NCI-H2029 (cell line): Measurements from ENCODE around the gene KRT13.

ENCODE experiments used
- DNase-seq: peaks from one replicate; lab custom pipeline; 2025; lab: John Stamatoyannopoulos, UW

Gene KRT13

GRCh38 chr17:41519501-41520224 lies 14.3 kb upstream of the KRT13 start:
- DNase-seq: peak; percentile 62

DNA sequence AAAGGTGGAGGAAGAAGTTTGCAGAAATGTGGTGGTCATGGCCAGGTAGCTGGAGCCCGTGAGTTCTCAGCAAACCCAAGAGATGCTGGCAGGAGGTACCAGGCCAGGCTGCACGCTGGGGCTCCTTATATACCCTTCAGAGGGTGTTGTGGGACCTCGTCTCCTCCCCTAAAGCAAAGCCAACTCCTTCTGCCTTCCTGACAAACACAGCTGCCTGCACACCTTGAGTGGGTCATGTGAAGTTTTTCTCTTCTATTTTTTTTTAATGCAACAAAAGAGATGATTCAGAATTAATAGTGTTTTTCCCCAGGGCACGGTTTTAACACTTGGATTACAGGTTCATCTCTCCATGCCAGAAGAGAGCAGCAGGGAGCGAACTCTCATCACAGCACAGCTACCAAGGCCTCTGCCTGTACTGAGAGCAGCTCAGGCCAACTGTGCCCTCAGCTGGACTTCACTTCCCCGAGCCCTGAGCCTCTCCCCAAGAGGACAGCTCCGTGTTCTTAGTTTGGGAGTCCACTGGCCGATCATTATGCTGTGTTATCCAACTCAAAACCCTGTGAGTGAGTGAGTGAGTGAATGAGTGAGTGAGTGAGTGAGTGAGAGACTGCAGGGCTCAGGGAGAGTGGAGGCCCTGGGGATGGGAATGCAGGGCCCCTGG lies 13.5 kb upstream of the KRT13 start, which contains the start of gene KRT15:
Gene KRT15, minus strand, starts transcription at position 102 of the 661 bp plus-strand sequence. Its CDS starts 63 bp downstream, at position 39.
- peak; percentile 58 for DNase-seq

GRCh38 chr17:41518031-41518430 lies 12.6 kb upstream of the KRT13 start:
- no peak for DNase-seq

DNA sequence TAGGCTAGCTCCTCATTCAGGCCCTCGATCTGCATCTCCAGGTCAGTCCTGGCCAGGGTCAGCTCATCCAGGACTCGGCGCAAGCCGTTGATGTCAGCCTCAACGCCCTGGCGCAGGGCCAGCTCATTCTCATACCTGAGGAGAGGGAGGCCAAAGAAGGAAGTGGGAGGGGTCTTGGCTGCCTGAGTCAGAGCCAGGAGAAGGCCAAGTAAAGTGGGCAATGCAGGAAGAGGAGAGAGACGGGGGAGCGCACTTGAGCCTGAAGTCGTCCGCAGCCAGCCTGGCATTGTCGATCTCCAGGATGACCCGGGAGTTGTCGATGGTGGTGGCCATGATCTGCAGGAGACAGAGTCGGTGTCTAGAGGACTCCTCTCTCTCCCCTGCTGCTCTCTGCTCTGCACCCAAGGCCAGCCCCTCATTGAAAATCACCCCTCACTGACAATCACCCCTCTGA lies 11.4 kb upstream of the KRT13 start:
- DNase-seq: peak; percentile 44

- DNase-seq: no peak
Measured at GRCh38 chr17:41516147-41516829, 10.9 kb upstream of the KRT13 start.

DNA sequence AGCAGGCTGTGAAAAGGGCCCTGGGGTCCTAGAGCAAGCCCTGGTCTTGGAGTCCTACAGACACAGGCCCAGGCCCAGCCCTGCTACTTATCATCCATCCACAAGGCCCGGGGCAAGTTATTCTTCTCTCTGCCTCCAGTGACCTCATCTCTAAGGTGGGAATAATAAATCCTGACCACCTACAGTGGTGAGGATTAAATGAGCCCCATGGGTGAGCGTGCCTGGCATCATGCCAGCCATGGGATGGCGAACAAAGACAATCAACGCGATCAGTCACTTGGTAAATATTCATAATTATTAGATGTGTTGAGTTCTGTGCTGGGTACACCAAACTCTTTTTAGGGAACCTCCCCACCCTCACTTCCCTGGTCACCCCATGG lies 7.7 kb upstream of the KRT13 start:
- DNase-seq: no peak

DNA sequence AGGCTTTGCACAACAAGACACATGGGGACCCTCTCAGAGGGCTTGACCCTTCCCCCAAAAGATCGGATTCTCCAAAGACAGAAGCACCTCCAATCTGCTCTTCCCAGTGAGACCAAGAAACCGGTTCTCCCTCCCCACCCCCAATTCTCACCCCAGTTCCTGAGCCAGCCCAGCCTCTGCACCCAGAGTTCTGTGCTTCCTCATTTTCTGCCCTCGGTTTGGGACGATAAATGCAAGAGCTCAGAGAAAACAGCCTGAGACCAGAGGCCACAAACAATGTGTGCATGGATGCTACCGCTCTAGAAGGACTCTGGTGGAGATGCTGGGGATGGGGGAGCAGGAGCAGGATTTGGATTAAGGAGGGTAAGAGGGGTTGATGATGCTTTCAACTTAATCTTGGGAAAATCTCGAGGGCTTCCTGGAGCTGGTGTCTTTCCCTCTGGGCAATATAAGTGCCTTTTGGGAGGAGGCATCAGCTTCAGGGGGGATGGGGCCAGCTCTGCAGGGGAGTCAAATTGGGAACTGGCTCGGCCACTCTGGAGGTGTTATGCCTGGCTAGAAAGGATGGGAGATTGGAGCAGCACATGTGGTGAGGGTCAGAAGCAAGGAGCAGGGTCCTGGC lies 7.2 kb upstream of the KRT13 start:
- DNase-seq: no peak

- no peak for DNase-seq
Measured at GRCh38 chr17:41511716-41512115, 6.3 kb upstream of the KRT13 start.

DNA sequence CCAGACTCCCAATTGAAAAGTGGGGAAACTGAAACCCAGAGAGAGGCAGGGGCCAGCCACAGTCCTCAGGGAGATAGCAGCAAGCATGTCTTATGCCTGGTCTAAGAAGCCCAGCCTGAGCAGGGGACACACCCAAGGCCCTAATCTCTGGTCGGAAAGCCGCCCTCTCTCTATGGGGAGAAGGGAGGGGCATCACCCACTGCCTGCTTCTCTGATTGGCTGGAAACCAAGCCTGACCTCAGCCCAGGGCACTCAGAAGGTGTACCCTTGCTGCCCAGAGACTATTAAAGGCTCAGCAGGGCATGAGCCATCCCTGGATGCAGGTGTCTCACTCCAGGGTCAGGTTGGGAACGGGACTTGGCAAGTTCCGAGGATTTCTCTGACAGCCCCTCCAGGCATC lies 5.7 kb upstream of the KRT13 start:
- DNase-seq: peak; percentile 24

DNA sequence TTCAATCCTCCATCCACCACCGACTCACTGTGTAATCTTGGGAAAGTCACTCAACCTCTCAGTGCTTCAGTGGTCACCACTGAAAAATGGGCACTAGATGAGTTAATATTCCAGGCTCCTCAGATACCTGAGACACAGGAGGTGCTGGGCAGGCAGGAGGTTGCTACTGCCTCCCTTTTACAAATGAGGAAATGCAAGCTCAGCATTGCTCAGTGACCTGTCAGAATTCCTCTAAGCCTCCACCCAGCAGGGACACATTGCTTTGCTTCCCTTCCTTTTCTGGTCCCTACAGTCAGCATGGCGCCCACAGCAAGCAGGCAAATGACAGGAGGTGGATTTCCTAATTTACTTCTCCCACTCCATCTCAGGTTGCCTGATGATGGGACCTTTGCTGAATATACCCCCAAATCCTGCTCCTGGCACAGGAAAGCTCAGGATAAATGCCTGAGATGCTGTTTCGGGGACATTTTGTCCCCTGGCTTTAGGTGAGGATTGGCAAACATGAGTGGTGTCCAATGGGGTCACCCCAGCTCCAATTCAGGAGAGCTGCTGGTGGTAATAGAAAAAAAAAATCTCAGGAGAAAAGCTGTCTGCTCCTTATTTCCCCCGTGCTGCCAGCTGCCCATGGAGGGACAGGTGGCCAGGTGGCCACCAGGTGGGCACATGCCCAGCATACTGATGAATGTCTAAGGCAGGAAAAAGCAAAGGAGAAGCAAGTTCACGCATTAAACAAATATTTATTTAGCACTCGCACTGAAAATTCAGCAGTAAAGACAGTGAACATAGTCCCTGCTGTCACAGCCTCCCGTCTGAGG lies 5.0 kb upstream of the KRT13 start:
- peak; percentile 30 for DNase-seq

GRCh38 chr17:41507315-41507880 lies 2.0 kb upstream of the KRT13 start:
- no peak for DNase-seq

DNA sequence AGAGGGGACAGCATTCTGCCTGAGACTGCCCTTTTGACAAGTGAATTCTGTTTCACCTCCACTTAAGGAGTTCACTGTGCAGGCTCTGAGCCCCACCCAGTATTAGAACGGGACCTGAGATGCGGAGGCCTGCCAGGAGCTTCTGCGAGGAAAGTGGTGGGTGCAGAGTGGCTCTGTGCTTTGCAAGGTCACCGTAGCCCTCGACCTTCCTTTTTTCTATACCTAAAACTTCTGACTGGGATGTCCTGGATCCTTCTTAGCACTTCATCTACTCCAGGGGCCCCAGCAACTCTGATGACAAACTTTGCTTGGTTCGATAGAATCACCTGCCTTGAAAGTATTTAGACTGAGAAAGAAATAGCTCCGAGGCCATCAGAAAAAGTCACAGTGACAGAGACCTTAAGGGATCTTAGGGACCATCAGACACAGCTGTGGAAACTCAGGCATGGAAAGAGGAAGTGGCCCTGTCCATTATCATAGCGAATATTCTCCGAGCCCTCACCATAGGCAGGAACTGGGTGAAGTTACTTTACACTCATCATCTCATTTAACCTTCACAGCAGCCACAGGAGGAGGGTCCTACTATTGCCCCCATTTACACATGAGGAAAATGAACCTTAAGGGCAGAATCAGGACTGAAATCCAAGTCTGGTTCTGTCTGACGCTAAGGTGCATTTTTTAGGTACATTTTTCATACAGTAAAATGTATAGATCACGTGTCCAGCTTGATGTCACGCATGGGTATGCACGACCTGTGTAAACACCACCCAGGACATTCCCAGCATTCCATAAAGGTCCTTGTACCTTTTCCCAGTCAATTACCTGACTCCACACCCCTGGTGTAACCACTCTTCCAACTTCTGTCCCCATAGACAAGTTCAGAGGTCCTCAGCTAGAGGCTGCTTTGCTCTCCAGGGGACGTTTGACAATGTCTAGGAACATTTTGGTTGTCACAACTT lies 676 bp upstream of the KRT13 start:
- no peak for DNase-seq

GRCh38 chr17:41504246-41504977 lies 1.0 kb downstream of the KRT13 start:
- DNase-seq: no peak

- no peak for DNase-seq
Measured at GRCh38 chr17:41503202-41503601, 2.2 kb downstream of the KRT13 start.

- no peak for DNase-seq
Measured at GRCh38 chr17:41500131-41500911, 5.1 kb downstream of the KRT13 start.

DNA sequence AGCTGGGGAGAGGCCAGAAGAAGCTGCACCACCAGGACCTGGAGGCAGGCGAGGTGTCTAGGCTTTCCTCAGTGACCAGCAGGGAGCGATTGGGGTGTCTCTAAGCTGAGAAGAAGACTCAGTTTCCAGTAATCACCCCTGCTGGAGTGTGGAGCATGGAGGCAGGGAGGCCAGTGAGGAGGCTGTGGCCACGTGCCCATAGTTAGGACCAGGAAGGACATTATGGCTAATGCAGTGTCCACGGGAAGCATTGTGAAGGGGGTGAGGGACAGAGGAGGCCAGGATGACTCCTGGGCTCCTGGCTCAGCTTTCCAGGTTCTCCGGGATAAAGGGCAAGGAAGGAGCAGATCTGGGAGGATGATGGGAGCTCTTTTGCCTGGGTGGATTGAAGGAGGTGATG lies 5.7 kb downstream of the KRT13 start:
- no peak for DNase-seq

- peak; percentile 18 for DNase-seq
Measured at GRCh38 chr17:41498276-41498675, 7.1 kb downstream of the KRT13 start.

DNA sequence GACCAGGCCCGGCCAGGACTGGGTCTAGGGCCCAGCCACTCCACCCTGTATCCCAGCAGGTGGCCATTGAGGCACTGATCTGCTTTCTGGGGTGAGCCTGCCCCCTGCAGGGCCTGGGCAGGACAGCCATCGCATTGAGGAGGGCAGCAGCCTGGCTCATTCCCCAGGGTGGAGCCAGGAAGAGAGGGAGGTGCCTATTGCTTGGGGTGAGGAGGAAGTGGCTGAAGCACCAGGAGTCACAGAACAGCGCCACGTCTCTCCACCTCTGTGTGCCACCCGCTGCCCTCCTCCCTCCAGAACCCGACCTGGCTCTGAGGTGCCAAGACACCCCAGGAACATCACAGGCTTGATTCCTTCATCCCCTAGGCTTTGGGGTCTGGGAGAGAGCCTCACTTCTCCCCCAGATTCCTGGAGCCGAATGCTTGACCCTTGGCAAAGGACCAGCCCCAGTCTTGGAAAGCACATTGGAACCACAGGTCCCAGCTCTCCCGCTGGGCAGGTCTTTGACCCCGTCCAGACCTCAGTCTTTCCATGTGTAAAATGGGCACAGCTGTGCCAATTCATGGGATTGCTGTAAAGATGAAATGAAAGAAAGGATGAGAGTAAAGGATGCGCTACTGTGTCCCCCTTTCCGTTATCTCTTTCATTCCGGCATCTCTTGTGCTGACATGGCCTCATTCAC lies 8.5 kb downstream of the KRT13 start:
- peak; percentile 82 for DNase-seq
